GM12872 (cell line): ENCODE measurements around the gene DHRS1.

Experiments used
- TF ChIP-seq, protein P1 (sequence below): IDR thresholded peaks from 3 replicates; pipeline ENCODE4 v1.5.1; 2011; ENCODE audit warnings: low read depth, mild to moderate bottlenecking, low read length, moderate library complexity; ENCODE audit not compliant: insufficient read depth

The DHRS1 gene

DNA sequence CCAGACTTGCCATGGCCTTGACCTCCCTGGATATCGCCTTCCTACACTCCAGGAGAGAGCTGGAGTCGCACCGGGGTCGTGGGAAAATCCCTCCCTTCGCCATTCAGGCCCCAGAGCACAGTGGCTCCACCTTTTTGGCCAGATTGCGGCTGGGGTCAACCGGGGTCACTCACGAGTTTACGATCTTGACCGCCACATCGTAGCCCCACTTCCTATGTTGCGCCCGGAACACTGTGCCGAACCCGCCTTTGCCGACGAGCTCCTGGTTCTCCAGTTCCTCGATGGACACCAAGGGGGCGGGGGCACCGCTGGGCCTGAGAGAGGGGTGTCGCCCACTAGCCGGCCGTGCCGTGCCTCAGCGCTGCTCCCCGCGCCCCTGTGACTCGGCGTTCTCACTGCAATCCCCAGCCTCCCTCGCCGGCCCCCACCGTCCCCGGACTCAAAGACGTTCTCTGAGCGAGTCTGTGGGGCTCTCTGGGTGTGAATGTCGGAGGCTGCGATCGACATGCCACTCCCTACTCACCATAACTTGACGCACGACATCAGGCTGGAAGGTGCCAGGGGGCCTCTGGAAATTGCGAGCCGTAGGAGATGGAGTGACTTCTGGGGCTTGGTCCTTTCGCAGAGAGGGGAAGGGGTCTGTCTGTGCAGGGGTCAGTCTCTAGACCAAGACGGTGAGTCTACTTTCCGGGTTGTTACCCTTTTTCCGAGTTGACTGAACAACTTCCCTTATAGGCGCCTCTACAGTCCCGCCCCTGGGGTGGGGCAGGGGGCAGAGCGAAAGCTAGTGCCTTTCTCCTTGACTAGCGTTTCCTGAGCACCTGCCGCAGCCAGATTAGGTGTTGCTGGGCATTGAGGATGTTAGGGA is 39.9 kb upstream of the DHRS1 start, which contains the start of gene RIPK3:
Gene RIPK3, minus strand, starts transcription at position 708 of the 868 bp plus-strand sequence. Its CDS starts 165 bp downstream, at position 543.
- TF ChIP-seq, protein P1, sequence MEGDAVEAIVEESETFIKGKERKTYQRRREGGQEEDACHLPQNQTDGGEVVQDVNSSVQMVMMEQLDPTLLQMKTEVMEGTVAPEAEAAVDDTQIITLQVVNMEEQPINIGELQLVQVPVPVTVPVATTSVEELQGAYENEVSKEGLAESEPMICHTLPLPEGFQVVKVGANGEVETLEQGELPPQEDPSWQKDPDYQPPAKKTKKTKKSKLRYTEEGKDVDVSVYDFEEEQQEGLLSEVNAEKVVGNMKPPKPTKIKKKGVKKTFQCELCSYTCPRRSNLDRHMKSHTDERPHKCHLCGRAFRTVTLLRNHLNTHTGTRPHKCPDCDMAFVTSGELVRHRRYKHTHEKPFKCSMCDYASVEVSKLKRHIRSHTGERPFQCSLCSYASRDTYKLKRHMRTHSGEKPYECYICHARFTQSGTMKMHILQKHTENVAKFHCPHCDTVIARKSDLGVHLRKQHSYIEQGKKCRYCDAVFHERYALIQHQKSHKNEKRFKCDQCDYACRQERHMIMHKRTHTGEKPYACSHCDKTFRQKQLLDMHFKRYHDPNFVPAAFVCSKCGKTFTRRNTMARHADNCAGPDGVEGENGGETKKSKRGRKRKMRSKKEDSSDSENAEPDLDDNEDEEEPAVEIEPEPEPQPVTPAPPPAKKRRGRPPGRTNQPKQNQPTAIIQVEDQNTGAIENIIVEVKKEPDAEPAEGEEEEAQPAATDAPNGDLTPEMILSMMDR: no peak

DNA sequence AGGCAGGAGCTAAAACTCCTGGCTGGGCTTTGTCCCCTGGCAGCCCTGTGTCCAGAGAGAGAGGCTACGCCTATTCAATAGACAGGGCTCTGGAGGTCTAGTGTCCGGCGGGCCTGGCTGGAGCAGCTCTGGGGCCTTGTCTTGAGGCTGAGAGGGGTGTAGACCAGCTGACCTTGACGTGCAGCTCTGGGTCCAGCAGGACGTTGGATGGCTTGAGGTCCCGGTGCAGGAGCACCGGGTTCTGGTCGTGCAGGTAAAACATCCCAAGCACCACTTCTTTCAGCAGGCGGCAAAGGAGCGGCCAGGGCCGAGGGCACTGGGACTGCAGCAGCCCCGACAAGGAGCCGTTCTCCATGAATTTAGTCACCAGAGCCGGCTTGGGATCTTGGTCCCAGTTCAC is 39.3 kb upstream of the DHRS1 start:
- TF ChIP-seq, protein P1: no peak

DNA sequence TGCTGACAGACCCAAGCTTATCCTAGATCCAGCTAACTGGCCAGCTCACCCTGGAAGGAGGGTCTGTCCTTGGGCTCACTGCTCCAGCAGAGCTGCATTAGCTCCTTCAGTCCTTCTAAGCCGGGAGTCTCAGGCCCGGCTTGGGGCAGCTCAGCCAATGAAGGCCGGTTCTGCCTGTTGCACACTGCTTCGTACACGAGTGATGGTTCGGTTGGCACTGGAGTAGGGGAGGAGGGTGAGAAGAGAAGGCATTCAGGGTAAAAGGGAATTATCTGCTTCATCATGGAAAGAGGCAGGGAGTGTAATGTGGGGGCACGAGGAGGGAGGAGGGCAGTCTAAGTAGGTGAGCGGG is 38.2 kb upstream of the DHRS1 start:
- TF ChIP-seq, protein P1: no peak

DNA sequence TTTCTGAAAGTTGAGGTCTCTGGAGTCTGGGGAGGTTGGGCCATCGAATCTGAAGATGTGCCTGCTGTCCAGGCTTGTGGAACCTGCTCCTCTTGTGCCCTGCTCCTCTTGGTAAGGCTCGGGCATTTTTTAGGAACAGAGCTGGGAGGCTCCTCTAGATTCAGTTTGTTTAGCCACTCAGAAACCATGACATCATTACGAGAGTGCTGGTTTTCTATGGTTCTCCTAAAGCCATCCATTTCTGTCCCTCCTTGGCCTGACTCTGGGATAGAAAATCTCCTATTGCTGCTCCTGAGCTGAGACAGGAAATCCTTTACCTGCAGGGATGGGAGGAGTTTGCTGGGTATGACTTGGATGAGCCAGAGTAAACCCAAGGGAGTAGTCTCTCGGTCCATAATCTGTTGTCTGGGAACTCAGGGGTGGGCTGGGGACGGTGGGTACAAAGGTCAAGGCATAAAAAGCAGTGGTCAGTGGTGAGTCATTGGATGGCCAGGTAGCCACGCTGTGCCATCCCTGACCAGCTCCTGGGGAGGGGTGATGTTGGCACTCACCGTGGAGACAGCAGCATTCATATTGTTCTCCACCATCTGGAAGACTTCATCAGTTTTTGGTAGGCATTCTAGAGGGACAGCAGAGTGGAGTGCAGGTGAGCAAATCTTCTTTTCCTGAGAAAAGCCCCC is 37.7 kb upstream of the DHRS1 start:
- TF ChIP-seq, protein P1: no peak

DNA sequence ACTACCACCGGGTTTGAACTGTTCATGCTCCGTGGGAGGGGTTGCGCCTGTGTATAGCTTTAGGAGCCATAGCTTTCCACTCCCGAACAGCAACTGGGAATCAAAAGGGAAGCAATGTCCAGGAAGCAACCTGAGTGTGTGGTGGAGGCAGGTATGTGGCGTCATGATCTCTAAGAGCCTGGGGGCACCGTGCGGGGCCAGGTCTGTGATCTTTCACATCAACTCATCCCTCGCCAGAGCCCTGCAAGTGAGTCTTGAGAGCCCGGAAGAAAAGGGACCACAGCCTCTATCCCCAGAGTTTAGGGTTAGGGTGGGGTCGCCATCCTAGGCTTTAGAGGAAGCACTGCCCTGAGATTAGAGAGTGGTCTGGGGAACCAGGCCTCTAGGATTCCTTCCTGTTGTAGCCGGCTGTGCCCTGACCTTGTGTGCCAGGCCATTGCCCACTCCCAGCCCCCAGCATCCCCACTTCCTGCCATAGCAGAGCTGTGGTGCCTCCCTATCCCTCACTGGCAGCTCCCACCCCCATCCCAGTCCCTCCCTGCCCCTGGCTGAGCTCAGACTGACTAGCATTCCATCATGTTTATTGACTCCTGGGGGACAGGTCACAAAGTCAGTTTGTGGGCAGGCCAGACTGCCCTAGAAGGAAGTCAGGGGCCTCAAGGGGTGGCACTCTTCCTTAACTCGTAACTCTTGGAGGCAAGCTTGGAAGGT is 36.0 kb upstream of the DHRS1 start:
- TF ChIP-seq, protein P1: no peak

DNA sequence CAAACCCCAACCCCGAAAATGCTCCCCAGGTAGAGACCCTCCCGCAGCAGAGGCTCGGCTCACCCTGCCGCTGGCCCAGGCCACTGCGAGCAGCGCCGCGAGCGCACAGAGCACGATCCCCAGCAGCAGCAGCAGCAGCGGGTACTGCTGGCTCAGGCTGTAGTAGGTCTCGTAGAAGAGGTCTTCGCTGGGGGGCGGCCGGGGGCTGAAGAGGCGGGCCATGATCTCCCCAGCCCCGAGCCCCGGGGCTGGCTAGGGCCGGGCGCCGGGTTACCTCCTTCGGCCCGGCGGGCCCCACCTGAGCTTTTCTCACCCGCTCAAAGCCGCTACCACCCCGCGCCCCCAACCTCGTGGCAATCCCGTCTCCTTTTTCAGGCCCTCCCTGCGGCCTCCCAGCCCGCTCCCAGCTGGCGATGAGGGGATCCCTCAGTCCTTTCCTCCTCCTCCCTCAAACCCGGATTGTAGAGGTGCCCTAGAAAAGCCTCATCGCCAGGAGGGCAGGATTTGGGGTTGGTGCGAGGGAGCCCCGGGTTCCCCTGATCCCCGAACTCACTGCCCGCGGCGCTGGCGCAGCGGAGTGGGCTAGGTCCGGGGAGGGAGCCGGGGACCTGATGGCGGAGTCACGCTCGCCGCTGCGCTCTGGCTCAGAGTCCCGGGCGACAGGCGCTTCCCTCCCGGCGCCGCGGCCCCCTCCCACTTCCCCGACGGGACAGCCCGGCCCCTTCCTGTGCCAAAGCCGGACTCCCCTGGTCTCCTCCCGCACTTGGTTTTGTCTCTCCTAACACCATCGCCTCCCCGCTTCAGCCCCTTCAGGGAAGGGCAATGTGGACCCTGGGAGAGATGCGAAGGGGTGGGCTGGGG is 35.1 kb upstream of the DHRS1 start, which contains the start of gene ADCY4:
Gene ADCY4, minus strand, starts transcription at position 641 of the 861 bp plus-strand sequence. Its CDS starts 419 bp downstream, at position 222.
- TF ChIP-seq, protein P1: no peak
